EL (cell line): ENCODE results near the gene SSBP1.
A peak's percentile ranks its signal among the peaks of the same experiment; 100 is the strongest.

Source experiments
- DNase-seq: peaks from one replicate; pipeline ENCODE4 v3.0.0-alpha.2; 2016

The SSBP1 gene

GRCh38 chr7:141785706-141786552 lies 47.8 kb downstream of the SSBP1 start:
- peak; percentile 44 for DNase-seq

DNA sequence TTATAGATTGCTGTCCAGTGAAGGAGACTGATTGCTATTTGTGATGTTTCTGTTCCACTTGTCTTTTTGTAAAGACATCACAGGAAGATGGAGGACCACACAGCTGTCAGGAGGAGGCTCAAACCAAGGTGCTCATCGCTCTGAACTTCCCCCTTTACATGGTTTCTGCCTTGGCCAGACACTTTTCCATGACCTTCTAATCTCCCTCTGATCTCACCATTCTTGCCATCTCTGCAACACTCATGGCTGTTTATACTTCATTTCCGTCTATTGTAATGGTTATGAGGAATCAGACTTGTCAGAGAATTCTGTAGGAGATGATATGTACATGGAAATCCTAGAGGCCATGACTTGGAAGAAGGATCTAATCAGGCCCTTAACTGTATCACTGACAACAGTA lies 50.1 kb downstream of the SSBP1 start:
- no peak for DNase-seq

DNA sequence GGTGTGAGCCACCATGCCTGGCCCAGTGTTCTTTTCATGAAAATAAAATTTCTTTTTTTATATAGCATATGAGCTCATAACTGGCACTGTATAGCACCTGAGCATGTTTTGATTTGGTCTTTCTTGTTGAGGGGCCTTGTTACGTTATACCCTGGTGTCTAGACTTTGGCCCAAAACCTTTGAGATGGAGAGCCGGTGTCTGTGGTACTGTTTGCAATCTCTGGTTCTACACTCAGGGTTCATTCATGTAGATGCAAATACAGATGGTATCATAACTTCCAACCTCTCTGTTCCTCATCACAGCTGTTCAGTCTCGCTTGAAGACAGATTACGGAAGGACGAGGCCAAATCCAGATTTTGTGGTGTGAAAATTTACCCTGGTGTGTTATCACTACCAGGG lies 51.8 kb downstream of the SSBP1 start, which contains the start of gene TAS2R5:
Gene TAS2R5 (plus strand): TSS at position 301 of the 400 bp plus-strand sequence. CDS start 145 bp downstream, outside the sequence.
- no peak for DNase-seq

- no peak for DNase-seq
Measured at GRCh38 chr7:141792526-141792925, 54.4 kb downstream of the SSBP1 start.
